Bronchial epithelial cell (primary cell): ENCODE measurements around the gene PSMA5. TPM values are rescaled to one million over a fixed set of nuclear protein-coding genes. Genes with fewer than 3 reads are reported as not detected.

Experiments used
- DNase-seq: peaks from one replicate; pipeline ENCODE4 v3.0.0-alpha.2; 2010; ENCODE audit warnings: low read depth
- FAIRE-seq: peaks from 2 replicates; lab custom pipeline; 2011; peaks lifted over from hg19 to GRCh38; lab: Jason Lieb, UNC
- H3K27me3 ChIP-seq: 2 replicates; pipeline ENCODE4 v1.5.1; 2011; ENCODE audit warnings: low read length; ENCODE audit not compliant: control insufficient read depth, insufficient read depth
- H3K36me3 ChIP-seq: 2 replicates; pipeline ENCODE4 v1.5.1; 2011; ENCODE audit warnings: low read length; ENCODE audit not compliant: control insufficient read depth, insufficient read depth
- H3K4me3 ChIP-seq: 2 replicates; pipeline ENCODE4 v1.5.1; 2011; ENCODE audit warnings: mild to moderate bottlenecking, low read depth, low read length, control low read depth
- total RNA-seq: library from RNA; depleted of rRNA; stranded (reverse); fragments of >200 nt; gene quantifications from 2 replicates; pipeline ENCODE4 v1.2.1, GENCODE V29; 2014
- TF ChIP-seq, protein P1 (sequence below): IDR thresholded peaks from 2 replicates; pipeline ENCODE4 v1.5.1; 2011; ENCODE audit warnings: mild to moderate bottlenecking, moderate library complexity, low read length, control low read depth, inconsistent platforms; ENCODE audit not compliant: insufficient read depth, severe bottlenecking

Gene PSMA5
- total RNA-seq, 1 donor from 2014 or later = 42.9 TPM

GRCh38 chr1:109388884-109389637, 37.2 kb downstream of the PSMA5 start:
- DNase-seq (no peak), FAIRE-seq (no peak)
- Histone ChIP-seq H3K36me3 (no peaks in the 10 kb centered on the region), H3K4me3 (no peak overlapping the region), H3K27me3 (no peaks in the 10 kb centered on the region)
- TF ChIP-seq, protein P1, sequence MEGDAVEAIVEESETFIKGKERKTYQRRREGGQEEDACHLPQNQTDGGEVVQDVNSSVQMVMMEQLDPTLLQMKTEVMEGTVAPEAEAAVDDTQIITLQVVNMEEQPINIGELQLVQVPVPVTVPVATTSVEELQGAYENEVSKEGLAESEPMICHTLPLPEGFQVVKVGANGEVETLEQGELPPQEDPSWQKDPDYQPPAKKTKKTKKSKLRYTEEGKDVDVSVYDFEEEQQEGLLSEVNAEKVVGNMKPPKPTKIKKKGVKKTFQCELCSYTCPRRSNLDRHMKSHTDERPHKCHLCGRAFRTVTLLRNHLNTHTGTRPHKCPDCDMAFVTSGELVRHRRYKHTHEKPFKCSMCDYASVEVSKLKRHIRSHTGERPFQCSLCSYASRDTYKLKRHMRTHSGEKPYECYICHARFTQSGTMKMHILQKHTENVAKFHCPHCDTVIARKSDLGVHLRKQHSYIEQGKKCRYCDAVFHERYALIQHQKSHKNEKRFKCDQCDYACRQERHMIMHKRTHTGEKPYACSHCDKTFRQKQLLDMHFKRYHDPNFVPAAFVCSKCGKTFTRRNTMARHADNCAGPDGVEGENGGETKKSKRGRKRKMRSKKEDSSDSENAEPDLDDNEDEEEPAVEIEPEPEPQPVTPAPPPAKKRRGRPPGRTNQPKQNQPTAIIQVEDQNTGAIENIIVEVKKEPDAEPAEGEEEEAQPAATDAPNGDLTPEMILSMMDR = no peak

GRCh38 chr1:109388208-109388711, 38.0 kb downstream of the PSMA5 start:
- H3K4me3 ChIP-seq = no peak overlapping the region
- TF ChIP-seq, protein P1 = no peak
- no peaks in the 10 kb centered on the region for H3K27me3 ChIP-seq
- no peaks in the 10 kb centered on the region for H3K36me3 ChIP-seq
- FAIRE-seq = no peak
- no peak for DNase-seq

DNA sequence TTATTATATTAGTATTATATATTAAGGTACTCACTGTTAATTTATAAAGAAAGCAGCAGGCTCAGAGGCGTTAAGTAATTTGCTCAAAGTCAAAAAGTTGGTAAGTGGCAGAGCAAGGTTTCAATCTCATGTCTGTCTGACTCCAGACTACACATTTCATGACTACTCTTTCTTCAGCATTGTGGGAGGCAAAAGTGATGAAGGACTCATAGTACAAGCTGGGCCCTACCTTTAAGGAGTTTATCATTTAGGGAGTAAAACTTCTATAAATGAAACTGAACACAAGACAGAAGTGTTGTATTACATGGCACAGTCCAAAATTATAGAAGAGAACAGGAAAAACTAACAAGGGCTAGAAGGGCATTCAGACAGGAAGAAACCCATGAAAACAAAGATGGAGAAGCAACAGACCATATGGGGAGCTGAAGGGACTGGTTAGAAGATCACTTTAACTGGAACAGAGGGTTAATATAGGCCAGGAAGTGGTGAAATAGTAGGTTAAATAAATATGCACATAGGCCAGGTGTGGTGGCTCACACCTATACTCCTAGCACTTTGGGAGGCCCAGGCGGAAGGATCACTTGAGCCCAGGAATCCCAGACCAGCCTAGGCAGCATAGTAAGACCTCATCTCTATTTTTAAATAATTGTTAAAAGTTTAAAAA, 40.1 kb downstream of the PSMA5 start:
- no peak for DNase-seq
- no peak for FAIRE-seq
- H3K36me3 ChIP-seq = no peaks in the 10 kb centered on the region
- TF ChIP-seq, protein P1 = no peak
- no peaks in the 10 kb centered on the region for H3K27me3 ChIP-seq
- no peak overlapping the region for H3K4me3 ChIP-seq

DNA sequence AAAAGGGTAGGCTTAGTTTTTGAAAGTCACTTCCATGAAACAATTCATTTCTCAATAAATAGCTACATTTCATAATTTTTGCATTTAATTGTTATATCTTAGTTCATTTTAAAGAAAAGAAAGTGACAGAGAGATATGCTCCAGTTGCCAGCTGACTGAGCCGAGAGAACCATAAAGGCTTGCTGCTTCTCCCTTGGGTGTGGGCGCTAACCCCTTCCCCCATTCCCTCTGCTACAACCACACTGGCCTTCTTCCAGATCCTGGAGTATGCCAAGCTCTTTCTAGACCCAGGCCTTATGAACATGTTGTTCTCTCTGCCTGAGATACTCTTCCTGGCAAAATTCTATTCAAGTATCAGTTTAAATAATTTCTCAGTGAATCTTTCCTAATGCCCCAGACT, 40.8 kb downstream of the PSMA5 start:
- TF ChIP-seq, protein P1 = no peak
- FAIRE-seq (no peak), DNase-seq (no peak)
- Histone ChIP-seq H3K4me3 (no peak overlapping the region), H3K36me3 (no peaks in the 10 kb centered on the region), H3K27me3 (no peaks in the 10 kb centered on the region)

DNA sequence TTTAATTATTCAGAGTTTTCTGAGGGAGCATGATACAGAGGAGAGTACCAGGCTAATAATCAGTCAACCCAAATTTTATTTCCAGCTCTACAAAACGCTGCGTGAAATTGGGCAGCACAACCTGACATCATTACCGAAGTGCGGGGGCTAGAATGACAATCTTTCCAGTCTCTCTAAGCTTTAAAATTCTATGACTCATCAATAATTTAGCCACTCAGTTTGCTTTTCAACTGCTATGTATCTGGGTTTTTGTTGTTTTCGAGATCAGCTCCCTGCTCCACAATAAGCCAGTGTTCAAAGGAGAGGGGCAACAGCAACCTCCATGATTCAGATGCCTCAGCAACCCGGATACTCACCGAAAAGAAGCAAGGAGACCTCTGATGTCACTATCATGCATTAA, 42.4 kb downstream of the PSMA5 start:
- FAIRE-seq (no peak), DNase-seq (no peak)
- H3K27me3 ChIP-seq = no peaks in the 10 kb centered on the region
- TF ChIP-seq, protein P1 = no peak
- no peak overlapping the region for H3K4me3 ChIP-seq
- no peaks in the 10 kb centered on the region for H3K36me3 ChIP-seq
